Sigmoid colon (tissue), 4 donors: ENCODE measurements around the gene C17orf107.

Experiments
- POLR2A ChIP-seq, 2 donors: fragments of 450-650 bp; IDR thresholded peaks; one replicate each; pipeline ENCODE4 v1.6.1; 2016; ENCODE audit warnings: antibody characterized with exemption in 2 of 2, mild to moderate bottlenecking in 2 of 2, moderate library complexity in 2 of 2
- POLR2AphosphoS5 ChIP-seq, 4 donors: sonication (generic); formaldehyde crosslinking; IDR thresholded peaks; one replicate each; pipeline ENCODE4 v1.6.1; 2017; ENCODE audit warnings: antibody characterized with exemption in 4 of 4
- TF ChIP-seq, protein P1 (sequence below), 4 experiments: fragments of 450-650 bp in 3 of 4; fragments of 200-600 bp in 1 of 4; IDR thresholded peaks; one replicate each; pipeline ENCODE4 v1.5.1; 2016 to 2019; ENCODE audit warnings: antibody characterized with exemption in 4 of 4, mild to moderate bottlenecking in 3 of 4, moderate library complexity in 2 of 4

DNA sequence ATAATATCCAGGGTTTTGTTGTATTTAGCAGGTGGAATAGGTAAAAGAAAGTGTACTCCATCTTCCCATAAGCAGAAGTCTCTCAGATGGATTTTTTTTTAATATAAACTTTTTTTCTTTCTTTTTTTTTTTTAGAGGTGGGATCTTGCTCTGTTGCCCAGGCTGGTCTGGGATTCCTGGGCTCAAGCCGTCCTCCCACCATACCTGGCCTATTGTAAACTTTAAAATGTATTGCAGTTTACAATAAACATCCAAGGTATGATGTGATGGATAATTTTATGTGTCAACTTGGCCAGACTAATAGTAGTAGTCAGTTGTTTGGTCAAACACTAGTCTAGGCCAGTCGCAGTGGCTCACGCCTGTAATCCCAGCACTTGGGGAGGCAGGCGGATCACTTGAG, 22.0 kb downstream of the C17orf107 start:
- TF ChIP-seq POLR2AphosphoS5 (IDR thresholded peaks at IDR 0.05): no peak
- TF ChIP-seq, protein P1, sequence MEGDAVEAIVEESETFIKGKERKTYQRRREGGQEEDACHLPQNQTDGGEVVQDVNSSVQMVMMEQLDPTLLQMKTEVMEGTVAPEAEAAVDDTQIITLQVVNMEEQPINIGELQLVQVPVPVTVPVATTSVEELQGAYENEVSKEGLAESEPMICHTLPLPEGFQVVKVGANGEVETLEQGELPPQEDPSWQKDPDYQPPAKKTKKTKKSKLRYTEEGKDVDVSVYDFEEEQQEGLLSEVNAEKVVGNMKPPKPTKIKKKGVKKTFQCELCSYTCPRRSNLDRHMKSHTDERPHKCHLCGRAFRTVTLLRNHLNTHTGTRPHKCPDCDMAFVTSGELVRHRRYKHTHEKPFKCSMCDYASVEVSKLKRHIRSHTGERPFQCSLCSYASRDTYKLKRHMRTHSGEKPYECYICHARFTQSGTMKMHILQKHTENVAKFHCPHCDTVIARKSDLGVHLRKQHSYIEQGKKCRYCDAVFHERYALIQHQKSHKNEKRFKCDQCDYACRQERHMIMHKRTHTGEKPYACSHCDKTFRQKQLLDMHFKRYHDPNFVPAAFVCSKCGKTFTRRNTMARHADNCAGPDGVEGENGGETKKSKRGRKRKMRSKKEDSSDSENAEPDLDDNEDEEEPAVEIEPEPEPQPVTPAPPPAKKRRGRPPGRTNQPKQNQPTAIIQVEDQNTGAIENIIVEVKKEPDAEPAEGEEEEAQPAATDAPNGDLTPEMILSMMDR (IDR thresholded peaks at IDR 0.05): no peak
- TF ChIP-seq POLR2A (IDR thresholded peaks at IDR 0.05): no peak
